Measurements from ENCODE around the gene PIGS. TPM values are rescaled to one million over a fixed set of nuclear protein-coding genes. Genes with fewer than 3 reads are reported as not detected.
A peak's percentile ranks its signal among the peaks of the same experiment; 100 is the strongest.
"Not testable (repeated sequence)": the region's sequence is repeated elsewhere in the genome, so short reads cannot be mapped to it uniquely, and the experiment has no call there.

The PIGS gene
- total RNA-seq, result 10 to 100 TPM; 61.0 to 66.2 TPM

GRCh38 chr17:28571361-28572122 lies at the start of gene PIGS:
Gene PIGS (minus strand): TSS chr17:28571524. CDS start chr17:28571496, 28 bp downstream.
- H3K4me1 Mint-ChIP-seq, result peaks cover 51% of the 10 kb centered on the region
- no peaks in the 10 kb centered on the region for H3K9me3 Mint-ChIP-seq (ENCODE audit: low read depth)
- H3K4me3 Mint-ChIP-seq, result peak within 1 kb of the TSS; percentile 86
- DNase-seq, result peak; percentile 96
- no peaks in the 10 kb centered on the region for H3K27me3 Mint-ChIP-seq
- peaks cover 35% of the 10 kb centered on the region for H3K36me3 Mint-ChIP-seq
- H3K27ac Mint-ChIP-seq, result peak within 1 kb of the TSS; percentile 94
- ATAC-seq, result peak; percentile 98
- CTCF ChIA-PET, result interaction anchor here (0.8 to 3.6 kb wide), 10 partner anchors 14 to 155 kb away, joined by 3 to 22 read pairs (median 4); partner anchors contain the start of genes BLTP2, SDF2 and TLCD1

DNA sequence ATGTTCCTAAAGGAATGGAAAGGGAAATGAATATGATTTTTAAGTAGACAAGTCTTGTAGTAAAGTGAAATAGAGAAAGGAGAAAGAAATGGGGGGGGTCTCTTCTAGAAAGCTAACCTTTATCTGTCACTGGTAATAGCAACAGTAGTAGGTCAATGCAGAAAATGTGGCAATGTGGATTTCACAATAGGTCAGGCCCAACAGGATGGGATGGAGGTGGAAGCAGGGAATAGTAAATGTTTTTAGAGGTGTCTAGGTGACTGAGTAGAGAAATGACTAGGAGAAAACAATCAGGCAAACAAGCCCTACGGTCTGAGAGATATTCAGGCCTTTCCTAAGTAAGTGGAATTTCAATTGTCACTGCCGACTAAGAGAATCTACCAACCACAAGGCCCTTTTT lies 48.7 kb upstream of the PIGS start:
- H3K9me3 Mint-ChIP-seq (ENCODE audit: low read depth), result no peaks in the 10 kb centered on the region
- CTCF ChIA-PET, result no interaction called here
- H3K4me3 Mint-ChIP-seq, result no peak overlapping the region
- H3K27me3 Mint-ChIP-seq, result no peaks in the 10 kb centered on the region
- no peak overlapping the region for H3K27ac Mint-ChIP-seq
- H3K4me1 Mint-ChIP-seq, result no peaks in the 10 kb centered on the region
- no peak for DNase-seq
- ATAC-seq, result no peak
- H3K36me3 Mint-ChIP-seq, result peaks cover 56% of the 10 kb centered on the region

DNA sequence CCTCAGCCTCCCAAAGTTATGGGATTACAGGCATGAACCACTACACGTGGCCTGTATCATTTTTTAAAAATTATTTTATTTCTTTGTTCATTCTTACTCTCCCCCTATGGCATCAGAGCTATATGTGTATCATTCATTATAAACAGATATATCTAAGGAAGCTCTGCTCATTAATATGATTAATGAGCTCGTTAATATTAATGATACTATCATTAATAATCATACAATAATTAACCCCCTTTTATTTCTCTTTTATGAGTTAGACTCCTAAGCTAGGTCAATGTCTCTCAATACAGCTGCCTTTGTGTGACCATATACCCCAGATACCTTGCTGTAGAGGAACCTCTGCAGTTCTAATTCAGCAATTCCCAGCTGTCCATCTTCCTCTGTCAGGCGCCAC lies 47.1 kb upstream of the PIGS start:
- no peak for DNase-seq
- H3K4me1 Mint-ChIP-seq, result no peaks in the 10 kb centered on the region
- H3K27ac Mint-ChIP-seq, result no peak overlapping the region

GRCh38 chr17:28616281-28616680 lies 45.0 kb upstream of the PIGS start:
- Mint-ChIP-seq H3K27me3 (no peaks in the 10 kb centered on the region), H3K4me1 (no peaks in the 10 kb centered on the region), H3K36me3 (peaks cover 48% of the 10 kb centered on the region), H3K27ac (no peak overlapping the region), H3K4me3 (no peak overlapping the region), H3K9me3 (ENCODE audit: low read depth) (no peaks in the 10 kb centered on the region)
- no peak for ATAC-seq
- CTCF ChIA-PET, result interaction anchor here (1.2 to 1.9 kb wide), 2 partner anchors 31 to 66 kb away, joined by 3 to 4 read pairs; no protein-coding TSS in a partner anchor
- DNase-seq, result no peak

More for the DNA sequence above, 47.1 kb upstream of the PIGS start:
- CTCF ChIA-PET, result interaction anchor here (1.0 to 1.7 kb wide), 2 partner anchors 16 to 27 kb away, joined by 3 to 6 read pairs; partner anchors contain the start of gene BLTP2
- no peak for ATAC-seq
- no peaks in the 10 kb centered on the region for H3K9me3 Mint-ChIP-seq (ENCODE audit: low read depth)
- no peak overlapping the region for H3K4me3 Mint-ChIP-seq
- peaks cover 61% of the 10 kb centered on the region for H3K36me3 Mint-ChIP-seq
- H3K27me3 Mint-ChIP-seq, result no peaks in the 10 kb centered on the region

- H3K36me3 Mint-ChIP-seq, result peaks cover 46% of the 10 kb centered on the region
- H3K4me1 Mint-ChIP-seq, result no peaks in the 10 kb centered on the region
- no peaks in the 10 kb centered on the region for H3K9me3 Mint-ChIP-seq (ENCODE audit: low read depth)
- H3K27me3 Mint-ChIP-seq, result no peaks in the 10 kb centered on the region
- ATAC-seq (no peak), DNase-seq (no peak)
- no peak overlapping the region for H3K4me3 Mint-ChIP-seq
- H3K27ac Mint-ChIP-seq, result no peak overlapping the region
- CTCF ChIA-PET, result interaction anchor here (0.6 to 1.9 kb wide), 2 partner anchors 46 to 65 kb away, joined by 4 read pairs; no protein-coding TSS in a partner anchor
Observed at GRCh38 chr17:28615260-28615940, 44.1 kb upstream of the PIGS start.

- Mint-ChIP-seq H3K4me3 (no peak within 1 kb of the TSS), H3K36me3 (peaks cover 40% of the 10 kb centered on the region), H3K27ac (peak within 1 kb of the TSS; percentile 47), H3K27me3 (no peaks in the 10 kb centered on the region), H3K9me3 (ENCODE audit: low read depth) (no peaks in the 10 kb centered on the region), H3K4me1 (no peaks in the 10 kb centered on the region)
- ATAC-seq, result no peak
- CTCF ChIA-PET, result interaction anchor here (0.8 to 2.1 kb wide), 7 partner anchors 14 to 119 kb away, joined by 3 to 14 read pairs (median 5); partner anchors contain the start of gene ALDOC
- DNase-seq, result no peak
Observed at GRCh38 chr17:28613931-28614381, 42.6 kb upstream of the PIGS start, which contains the start of gene RSKR. Gene RSKR (minus strand): TSS chr17:28614185. CDS start chr17:28614161, 24 bp downstream.

GRCh38 chr17:28612936-28613872 lies 41.9 kb upstream of the PIGS start:
- Mint-ChIP-seq H3K4me3 (no peak overlapping the region), H3K27me3 (no peaks in the 10 kb centered on the region), H3K27ac (peak overlapping the region; percentile 47), H3K4me1 (no peaks in the 10 kb centered on the region), H3K36me3 (peaks cover 35% of the 10 kb centered on the region), H3K9me3 (ENCODE audit: low read depth) (no peaks in the 10 kb centered on the region)
- ATAC-seq (peak; percentile 63), DNase-seq (peak; percentile 50)
- CTCF ChIA-PET, result interaction anchor here (0.8 to 2.2 kb wide), 17 partner anchors 10 to 118 kb away, joined by 3 to 14 read pairs (median 5); partner anchors contain the start of gene ALDOC

DNA sequence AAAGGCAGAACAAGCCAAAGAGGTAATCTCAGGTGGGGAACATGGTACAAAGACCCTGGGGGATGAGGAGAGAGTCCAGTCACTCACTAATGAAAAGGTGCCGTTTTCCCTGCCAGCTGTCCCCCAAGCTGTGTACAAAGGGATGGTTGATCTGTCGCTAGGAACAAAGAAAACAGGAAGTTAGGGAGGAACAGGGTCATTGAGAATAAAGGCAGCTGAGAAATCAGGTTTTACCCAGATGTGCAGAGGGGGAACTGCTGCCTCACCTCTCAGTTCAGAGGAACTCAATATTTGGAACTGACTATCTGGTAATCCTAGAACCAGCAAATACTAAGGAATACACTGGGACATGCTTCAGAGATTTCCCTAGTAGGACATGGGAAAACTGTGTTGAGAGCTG lies 41.2 kb upstream of the PIGS start:
- H3K27ac Mint-ChIP-seq, result no peak overlapping the region
- H3K4me3 Mint-ChIP-seq, result no peak overlapping the region
- peaks cover 33% of the 10 kb centered on the region for H3K36me3 Mint-ChIP-seq
- CTCF ChIA-PET, result interaction anchor here (0.8 to 2.2 kb wide), 15 partner anchors 10 to 118 kb away, joined by 3 to 14 read pairs (median 5); no protein-coding TSS in a partner anchor
- ATAC-seq, result no peak
- no peaks in the 10 kb centered on the region for H3K27me3 Mint-ChIP-seq
- no peaks in the 10 kb centered on the region for H3K9me3 Mint-ChIP-seq (ENCODE audit: low read depth)
- no peak for DNase-seq
- H3K4me1 Mint-ChIP-seq, result no peaks in the 10 kb centered on the region

GRCh38 chr17:28610376-28610775 lies 39.1 kb upstream of the PIGS start:
- ATAC-seq, result no peak

DNA sequence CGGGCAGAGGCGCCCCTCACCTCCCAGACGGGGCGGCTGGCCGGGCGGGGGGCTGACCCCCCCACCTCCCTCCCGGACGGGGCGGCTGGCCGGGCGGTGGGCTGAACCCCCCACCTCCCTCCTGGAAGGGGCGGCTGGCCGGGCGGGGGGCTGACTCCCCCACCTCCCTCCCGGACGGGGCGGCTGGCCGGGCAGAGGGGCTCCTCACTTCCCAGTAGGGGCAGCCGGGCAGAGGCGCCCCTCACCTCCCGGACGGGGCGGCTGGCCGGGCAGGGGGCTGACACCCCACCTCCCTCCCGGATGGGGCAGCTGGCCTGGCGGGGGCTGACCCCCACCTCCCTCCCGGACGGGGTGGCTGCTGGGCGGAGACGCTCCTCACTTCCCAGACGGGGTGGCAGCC lies 32.7 kb upstream of the PIGS start:
- H3K36me3 Mint-ChIP-seq; DNase-seq; H3K27ac Mint-ChIP-seq; H3K4me1 Mint-ChIP-seq; CTCF ChIA-PET; H3K9me3 Mint-ChIP-seq (ENCODE audit: low read depth); H3K4me3 Mint-ChIP-seq; ATAC-seq; H3K27me3 Mint-ChIP-seq: not testable (repeated sequence)

More at GRCh38 chr17:28610376-28610775, 39.1 kb upstream of the PIGS start:
- Mint-ChIP-seq H3K27me3 (no peaks in the 10 kb centered on the region), H3K4me3 (no peak overlapping the region), H3K36me3 (peaks cover 19% of the 10 kb centered on the region), H3K9me3 (ENCODE audit: low read depth) (no peaks in the 10 kb centered on the region), H3K27ac (no peak overlapping the region), H3K4me1 (no peaks in the 10 kb centered on the region)
- DNase-seq, result no peak
- CTCF ChIA-PET, result interaction anchor here (1.0 to 4.3 kb wide), 3 partner anchors 9 to 34 kb away, joined by 3 to 10 read pairs (median 3); no protein-coding TSS in a partner anchor

DNA sequence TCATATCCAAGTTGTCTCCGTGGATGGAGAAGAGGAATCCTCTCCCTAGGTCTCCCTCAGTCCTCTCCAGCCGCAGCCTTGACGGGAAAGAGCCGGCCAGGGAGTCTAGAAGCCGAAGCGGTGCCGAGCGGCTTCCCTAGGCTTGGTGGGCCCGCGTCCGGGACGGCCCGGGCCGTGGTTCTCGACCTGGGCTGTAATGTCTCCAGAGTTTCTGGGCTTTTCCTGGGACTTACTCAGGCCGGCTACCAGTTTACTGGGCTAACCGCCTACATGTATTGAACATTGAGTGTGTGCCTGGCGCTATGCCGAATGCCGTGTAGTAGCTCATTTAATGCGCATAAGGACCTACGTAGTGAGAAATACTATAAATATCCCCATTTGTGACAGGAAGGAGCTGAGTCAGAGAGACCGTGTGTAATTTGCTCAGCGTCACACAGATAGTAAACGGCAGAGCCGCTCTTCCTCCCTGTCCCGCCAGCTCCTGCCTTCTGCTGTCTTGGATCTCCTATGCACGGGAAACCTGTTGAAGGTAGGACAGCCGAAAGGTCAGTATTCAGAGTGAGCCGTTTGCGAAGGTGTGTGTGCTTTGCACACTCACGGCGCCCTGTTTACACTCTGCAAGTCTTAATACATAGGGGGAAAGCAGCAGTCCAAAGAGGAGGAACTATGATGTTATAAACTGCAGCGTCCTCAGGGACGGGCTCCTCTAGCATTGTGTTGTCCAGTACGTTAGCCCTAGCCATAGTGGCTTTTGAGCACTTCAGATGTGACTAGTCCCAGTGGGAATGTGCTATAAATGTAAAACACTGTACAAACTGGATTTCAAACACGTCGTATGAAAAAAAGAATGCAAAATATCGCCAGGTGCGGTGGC lies 28.2 kb upstream of the PIGS start:
- Mint-ChIP-seq H3K4me3 (peak overlapping the region; percentile 92), H3K9me3 (ENCODE audit: low read depth) (no peaks in the 10 kb centered on the region), H3K4me1 (peaks cover 20% of the 10 kb centered on the region), H3K27ac (peak overlapping the region; percentile 99), H3K36me3 (peaks cover 10% of the 10 kb centered on the region), H3K27me3 (no peaks in the 10 kb centered on the region)
- CTCF ChIA-PET, result interaction anchor here (0.9 to 1.7 kb wide), 7 partner anchors 11 to 120 kb away, joined by 3 to 8 read pairs (median 3); partner anchors contain the start of gene RPL23A
- ATAC-seq (peak; percentile 61), DNase-seq (peak; percentile 73)
